OCI-LY1 (cell line): ENCODE measurements around the gene DHX38.

Experiments used
- H2AFZ ChIP-seq: fragments of 200-600 bp; sonication (generic), shearing (Covaris generic); 2 replicates; pipeline ENCODE4 v1.6.0; 2014; ENCODE audit warnings: antibody characterized with exemption, mild to moderate bottlenecking, low read length
- H3F3A ChIP-seq: fragments of 200-600 bp; sonication (generic), shearing (Covaris generic); 2 replicates; pipeline ENCODE4 v1.6.0; 2014; ENCODE audit warnings: mild to moderate bottlenecking, antibody characterized with exemption, low read length, moderate library complexity; ENCODE audit not compliant: insufficient read depth
- H3K27ac ChIP-seq: fragments of 200-600 bp; sonication (generic); 2 replicates; pipeline ENCODE4 v1.5.1; 2014; ENCODE audit warnings: low read length, mixed run types, mild to moderate bottlenecking, low read depth; ENCODE audit not compliant: poor library complexity, severe bottlenecking
- H3K27me3 ChIP-seq: fragments of 200-600 bp; sonication (generic); 2 replicates; pipeline ENCODE4 v1.6.0; 2014; ENCODE audit warnings: antibody characterized with exemption, mild to moderate bottlenecking, low read length, moderate library complexity; ENCODE audit not compliant: insufficient read depth
- H3K36me3 ChIP-seq: fragments of 200-600 bp; sonication (generic); 2 replicates; pipeline ENCODE4 v1.6.1; 2014; ENCODE audit warnings: mild to moderate bottlenecking, antibody characterized with exemption, low read length, moderate library complexity, mixed read lengths; ENCODE audit not compliant: insufficient read depth
- H3K4me1 ChIP-seq: fragments of 200-600 bp; sonication (generic); 2 replicates; pipeline ENCODE4 v1.5.1; 2014; ENCODE audit warnings: mild to moderate bottlenecking, low read length, moderate library complexity; ENCODE audit not compliant: insufficient read depth, severe bottlenecking
- H3K4me2 ChIP-seq: fragments of 200-600 bp; sonication (generic), shearing (Covaris generic); 2 replicates; pipeline ENCODE4 v1.6.1; 2014; ENCODE audit warnings: low read length
- H3K4me3 ChIP-seq: fragments of 200-600 bp; sonication (generic); 2 replicates; pipeline ENCODE4 v1.5.1; 2014; ENCODE audit warnings: low read length, low read depth, mild to moderate bottlenecking, mixed read lengths; ENCODE audit not compliant: poor library complexity, severe bottlenecking
- H3K79me2 ChIP-seq: fragments of 200-600 bp; shearing (Covaris generic); 2 replicates; pipeline ENCODE4 v1.6.1; 2016; ENCODE audit warnings: mixed run types, low read length, mixed read lengths; ENCODE audit not compliant: insufficient read depth
- H3K9ac ChIP-seq: fragments of 200-600 bp; sonication (generic), shearing (Covaris generic); 2 replicates; pipeline ENCODE4 v1.6.1; 2014; ENCODE audit warnings: mild to moderate bottlenecking, low read length, mixed read lengths
- H3K9me2 ChIP-seq: fragments of 200-600 bp; sonication (generic), shearing (Covaris generic); 2 replicates; pipeline ENCODE4 v1.6.1; 2014; ENCODE audit warnings: low read depth, mild to moderate bottlenecking, low read length, mixed read lengths
- H3K9me3 ChIP-seq: fragments of 200-600 bp; shearing (Covaris generic); 2 replicates; pipeline ENCODE4 v1.6.1; 2014; ENCODE audit warnings: low read length, mixed read lengths
- H4K20me1 ChIP-seq: fragments of 200-600 bp; sonication (generic), shearing (Covaris generic); 2 replicates; pipeline ENCODE4 v1.6.0; 2016; ENCODE audit warnings: mild to moderate bottlenecking, low read length; ENCODE audit not compliant: insufficient read depth
- EZH2 ChIP-seq: fragments of 200-600 bp; sonication (generic), shearing (Covaris generic); IDR thresholded peaks from 2 replicates; pipeline ENCODE4 v1.8.0; 2017; ENCODE audit warnings: borderline replicate concordance, mixed run types, mild to moderate bottlenecking, antibody characterized with exemption, low read length, moderate library complexity, mixed read lengths
- TF ChIP-seq, protein P1 (sequence below): fragments of 200-600 bp; sonication (generic), shearing (Covaris generic); IDR thresholded peaks from 2 replicates; pipeline ENCODE4 v1.5.1; 2017; ENCODE audit warnings: mild to moderate bottlenecking, antibody characterized with exemption, low read length, moderate library complexity, mixed read lengths

Gene DHX38

DNA sequence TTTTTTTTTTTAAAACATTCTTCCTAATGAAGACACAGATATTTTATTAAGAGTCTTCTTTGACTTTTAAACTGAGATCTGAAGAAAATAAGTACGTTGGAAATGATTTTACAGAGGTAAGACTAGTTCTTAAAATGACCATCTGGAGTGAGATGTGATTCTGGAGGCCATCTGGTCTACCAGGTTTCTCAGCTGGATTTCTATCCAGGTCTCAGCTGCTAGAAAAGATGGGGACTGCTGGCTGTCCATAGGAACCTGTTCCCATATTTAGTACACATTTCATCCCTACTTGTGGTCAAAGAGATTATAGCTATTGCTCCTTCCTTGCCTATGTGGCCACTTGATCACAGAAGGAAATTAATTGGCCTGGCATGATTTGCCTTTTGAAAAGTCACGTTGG is 66.2 kb downstream of the DHX38 start:
- Histone ChIP-seq H2AFZ (no peak overlapping the region), H3K4me1 (no peaks in the 10 kb centered on the region), H4K20me1 (no peaks in the 10 kb centered on the region), H3K9me2 (no peaks in the 10 kb centered on the region), H3K4me3 (no peak overlapping the region), H3K4me2 (no peak overlapping the region), H3K27ac (no peak overlapping the region), H3K36me3 (no peaks in the 10 kb centered on the region), H3K27me3 (no peaks in the 10 kb centered on the region), H3K9me3 (no peaks in the 10 kb centered on the region), H3K79me2 (no peaks in the 10 kb centered on the region), H3F3A (no peaks in the 10 kb centered on the region), H3K9ac (no peak overlapping the region)
- TF ChIP-seq, protein P1, sequence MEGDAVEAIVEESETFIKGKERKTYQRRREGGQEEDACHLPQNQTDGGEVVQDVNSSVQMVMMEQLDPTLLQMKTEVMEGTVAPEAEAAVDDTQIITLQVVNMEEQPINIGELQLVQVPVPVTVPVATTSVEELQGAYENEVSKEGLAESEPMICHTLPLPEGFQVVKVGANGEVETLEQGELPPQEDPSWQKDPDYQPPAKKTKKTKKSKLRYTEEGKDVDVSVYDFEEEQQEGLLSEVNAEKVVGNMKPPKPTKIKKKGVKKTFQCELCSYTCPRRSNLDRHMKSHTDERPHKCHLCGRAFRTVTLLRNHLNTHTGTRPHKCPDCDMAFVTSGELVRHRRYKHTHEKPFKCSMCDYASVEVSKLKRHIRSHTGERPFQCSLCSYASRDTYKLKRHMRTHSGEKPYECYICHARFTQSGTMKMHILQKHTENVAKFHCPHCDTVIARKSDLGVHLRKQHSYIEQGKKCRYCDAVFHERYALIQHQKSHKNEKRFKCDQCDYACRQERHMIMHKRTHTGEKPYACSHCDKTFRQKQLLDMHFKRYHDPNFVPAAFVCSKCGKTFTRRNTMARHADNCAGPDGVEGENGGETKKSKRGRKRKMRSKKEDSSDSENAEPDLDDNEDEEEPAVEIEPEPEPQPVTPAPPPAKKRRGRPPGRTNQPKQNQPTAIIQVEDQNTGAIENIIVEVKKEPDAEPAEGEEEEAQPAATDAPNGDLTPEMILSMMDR, result no peak
- TF ChIP-seq EZH2, result no peak

DNA sequence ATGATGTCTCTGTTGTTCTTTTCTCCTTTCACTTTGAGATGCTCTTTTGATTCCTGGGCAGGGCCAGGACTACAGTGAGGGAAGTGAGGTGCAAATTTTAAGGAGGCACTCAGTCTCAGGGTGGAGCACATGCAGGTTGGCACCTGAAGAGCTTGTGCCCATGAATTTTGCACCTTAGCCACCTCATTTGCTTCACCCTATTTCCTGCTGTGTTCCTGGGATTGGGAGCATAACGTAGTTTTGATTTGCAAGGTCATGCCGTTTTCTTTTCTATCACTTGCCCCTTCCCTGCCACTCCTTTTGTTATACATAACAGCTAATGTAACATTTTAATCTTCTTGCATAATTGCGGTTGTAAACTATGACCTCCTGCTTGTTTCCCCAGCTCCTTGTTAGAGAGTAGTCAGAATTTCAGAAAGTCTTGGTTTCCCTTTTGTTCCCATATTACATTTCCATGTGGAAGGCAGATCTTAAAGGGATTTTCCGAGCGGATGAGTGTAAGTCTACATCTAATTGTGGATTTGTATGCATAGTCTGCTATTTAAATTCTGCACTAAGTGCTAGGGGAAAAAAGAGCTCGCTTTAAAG is 68.6 kb downstream of the DHX38 start:
- no peaks in the 10 kb centered on the region for H3K79me2 ChIP-seq
- H3K27ac ChIP-seq, result no peak overlapping the region
- no peaks in the 10 kb centered on the region for H3K4me1 ChIP-seq
- no peaks in the 10 kb centered on the region for H3K36me3 ChIP-seq
- no peak overlapping the region for H2AFZ ChIP-seq
- H3K9ac ChIP-seq, result no peak overlapping the region
- TF ChIP-seq EZH2, result no peak
- TF ChIP-seq, protein P1, result no peak
- no peak overlapping the region for H3K4me3 ChIP-seq
- no peaks in the 10 kb centered on the region for H3K9me3 ChIP-seq
- no peak overlapping the region for H3K4me2 ChIP-seq
- no peaks in the 10 kb centered on the region for H4K20me1 ChIP-seq
- no peaks in the 10 kb centered on the region for H3K9me2 ChIP-seq
- no peaks in the 10 kb centered on the region; the same call in 1 of the 2 replicates for H3K27me3 ChIP-seq
- no peaks in the 10 kb centered on the region for H3F3A ChIP-seq
